Stimulated activated CD4-positive, alpha-beta T cell treated with anti-CD3 and anti-CD28 coated beads, Interleukin-12 subunit alpha, Interleukin-12 subunit beta, amount 100 ng/mL, for 48 hours (primary cell): ENCODE results near the gene ZC3H12C.
"Not testable (repeated sequence)": the region's sequence is repeated elsewhere in the genome, so short reads cannot be mapped to it uniquely, and the experiment has no call there.

Source experiments
- DNase-seq, 3 donors: peaks; one replicate each; pipeline ENCODE4 v3.0.0-alpha.2; 2020; ENCODE audit warnings: low read depth in 2 of 3, low spot score in 1 of 3

The ZC3H12C gene

DNA sequence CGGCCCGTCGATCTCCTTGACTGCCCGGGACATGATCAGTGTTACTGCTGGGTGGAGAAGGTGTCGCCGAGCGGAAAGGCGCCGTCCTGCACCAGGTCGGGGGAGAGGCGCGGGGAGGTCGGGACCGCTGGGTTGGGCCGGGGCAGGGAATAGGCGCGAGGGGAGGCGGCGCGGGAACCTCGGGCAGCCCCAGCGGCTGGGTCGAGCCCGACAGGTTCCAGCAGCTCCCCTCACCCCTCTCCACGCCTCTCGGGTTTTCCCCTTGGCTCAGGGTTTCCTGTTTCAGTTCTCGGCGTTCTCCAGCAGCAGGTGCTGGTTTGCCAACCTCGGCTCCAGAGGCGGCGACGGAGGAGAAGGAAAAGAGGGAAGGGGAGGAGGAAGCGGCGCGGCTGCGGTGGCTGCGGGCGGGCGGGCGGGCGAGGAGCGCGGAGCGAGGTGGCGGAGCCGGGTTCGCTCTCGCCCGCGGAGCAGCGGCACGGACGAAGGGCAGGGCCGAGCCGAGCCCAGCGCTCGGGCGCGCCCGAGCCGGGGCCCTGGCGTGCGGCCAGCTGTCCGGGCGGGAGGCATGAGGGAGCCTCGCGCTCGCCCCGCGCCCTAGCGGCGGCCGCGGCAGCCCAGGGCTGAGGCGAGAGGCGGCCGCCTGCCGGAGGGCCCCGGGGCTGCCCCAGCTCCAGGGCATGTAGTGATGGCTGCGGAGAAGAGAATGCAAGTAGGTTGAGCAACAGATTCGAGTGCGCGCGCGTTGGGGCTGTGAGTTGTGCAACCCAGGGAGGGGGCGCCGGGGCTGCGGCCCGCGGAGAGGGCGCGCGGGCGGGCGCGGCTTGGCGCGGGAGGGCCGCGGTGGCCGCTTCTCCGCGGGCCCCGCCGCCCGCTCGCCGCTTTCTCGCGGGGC is at the start of gene ZC3H12C:
ZC3H12C (plus strand) TSS at position 878 of the 892 bp plus-strand sequence. CDS start 20 bp downstream, outside the sequence.
- DNase-seq, result peak; percentile 13 to 54 (median 32)

DNA sequence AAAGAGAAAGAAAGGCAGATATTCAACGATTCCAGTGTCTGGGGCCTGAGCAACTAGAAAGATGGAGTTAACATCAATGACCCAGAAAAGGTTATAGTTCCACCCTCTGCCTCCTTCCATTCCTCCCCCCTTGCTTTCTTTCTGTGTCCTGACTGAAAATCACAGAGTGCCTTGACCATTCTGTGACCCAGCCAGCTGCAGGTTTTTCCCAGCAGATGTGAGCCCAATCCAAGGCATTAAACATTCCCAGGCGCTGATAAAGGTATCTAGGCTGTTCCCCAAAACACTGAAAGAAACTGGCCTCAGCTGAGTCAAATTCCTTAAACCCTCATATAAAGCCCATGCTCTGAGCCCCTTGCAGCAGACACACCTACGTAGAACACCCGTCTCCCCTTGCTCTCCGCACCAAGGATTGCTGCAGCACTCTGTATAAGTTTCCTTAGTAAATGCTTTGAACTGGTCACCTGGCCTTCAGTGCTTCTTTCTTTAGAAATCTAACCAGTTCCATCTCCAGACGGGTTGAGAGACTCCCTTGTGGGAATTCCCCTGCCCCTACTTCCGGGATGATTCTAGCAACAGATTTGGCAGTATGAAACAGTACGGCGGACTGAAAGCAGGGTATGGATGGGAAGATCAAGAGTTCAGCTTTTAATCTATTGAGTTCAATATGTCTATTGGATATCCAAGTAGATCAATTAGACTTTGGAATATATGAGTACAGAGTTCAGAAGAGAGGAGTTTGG is 48.8 kb upstream of the ZC3H12C start:
- DNase-seq, result no peak

DNA sequence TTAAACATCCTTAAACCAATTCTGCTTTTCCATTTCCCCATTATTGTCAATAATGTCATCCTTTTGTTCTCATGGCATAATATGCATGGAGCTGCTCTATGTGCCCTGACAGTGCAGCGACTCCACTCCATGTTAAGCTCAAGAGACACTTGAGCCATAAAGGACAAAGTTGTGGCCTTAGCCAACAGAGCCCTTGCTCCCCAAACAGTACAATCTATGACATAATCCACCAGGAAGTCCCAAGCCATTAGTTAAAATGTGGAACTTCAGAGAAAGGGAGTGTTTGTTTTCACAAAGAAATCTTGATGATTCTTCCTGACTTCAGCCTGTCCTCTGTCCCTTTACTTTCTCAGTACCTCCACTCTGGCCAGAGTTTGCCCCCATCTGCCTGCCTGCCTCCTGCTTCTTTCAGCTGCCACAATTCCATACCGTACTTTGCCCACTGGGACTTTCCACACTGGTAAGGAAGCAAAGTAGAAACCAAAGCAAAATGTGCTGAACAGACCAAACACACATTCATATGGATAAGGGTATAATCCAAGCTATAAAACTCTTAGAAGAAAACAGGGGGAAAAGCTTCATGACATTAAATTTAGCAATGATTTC is 46.3 kb upstream of the ZC3H12C start:
- DNase-seq, result no peak

DNA sequence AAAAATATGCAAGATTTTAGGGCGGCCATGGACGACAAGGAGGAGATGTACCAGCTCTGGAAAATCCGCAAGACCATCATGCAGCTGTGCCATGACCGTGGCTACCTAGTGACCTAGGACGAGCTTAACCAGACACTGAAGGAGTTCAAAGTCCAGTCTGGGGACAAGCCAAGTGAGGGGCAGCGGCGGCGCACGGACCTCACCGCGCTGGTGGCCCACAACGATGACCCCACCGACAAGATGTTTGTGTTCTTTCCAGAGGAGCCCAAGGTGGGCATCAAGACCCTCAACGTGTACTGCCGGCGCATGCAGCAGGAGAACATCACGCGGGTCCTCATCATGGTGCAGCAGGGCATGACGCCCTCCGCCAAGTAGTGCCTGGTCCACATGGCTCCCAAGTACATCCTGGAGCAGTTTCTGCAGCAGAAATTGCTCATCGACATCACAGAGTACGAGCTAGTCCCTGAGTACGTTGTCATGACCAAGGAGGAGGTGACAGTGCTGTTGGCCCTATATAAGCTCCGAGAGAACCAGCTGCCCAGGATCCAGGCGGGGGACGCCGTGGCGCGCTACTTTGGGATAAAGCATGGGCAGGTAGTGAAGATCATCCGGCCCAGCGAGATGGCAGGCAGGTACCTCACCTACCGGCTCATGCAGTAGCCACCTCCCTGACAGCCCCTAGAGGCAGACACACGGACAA is 43.5 kb upstream of the ZC3H12C start:
- DNase-seq, result no peak

DNA sequence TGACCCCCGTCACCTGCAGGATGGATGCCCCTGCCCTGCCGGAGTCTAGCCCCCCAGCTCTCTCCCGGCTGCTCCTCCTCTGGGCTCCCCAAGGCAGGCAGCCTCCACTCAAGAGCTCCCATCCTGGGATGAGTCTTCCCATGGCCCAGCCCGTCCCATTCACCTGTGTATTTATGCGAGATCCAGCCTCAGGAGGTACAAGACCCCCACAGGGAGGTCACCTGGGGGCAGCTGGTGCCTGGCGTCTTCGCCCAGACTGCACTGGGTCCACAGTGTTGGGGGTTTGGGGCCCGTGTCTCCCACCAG is 43.0 kb upstream of the ZC3H12C start:
- DNase-seq, result no peak

DNA sequence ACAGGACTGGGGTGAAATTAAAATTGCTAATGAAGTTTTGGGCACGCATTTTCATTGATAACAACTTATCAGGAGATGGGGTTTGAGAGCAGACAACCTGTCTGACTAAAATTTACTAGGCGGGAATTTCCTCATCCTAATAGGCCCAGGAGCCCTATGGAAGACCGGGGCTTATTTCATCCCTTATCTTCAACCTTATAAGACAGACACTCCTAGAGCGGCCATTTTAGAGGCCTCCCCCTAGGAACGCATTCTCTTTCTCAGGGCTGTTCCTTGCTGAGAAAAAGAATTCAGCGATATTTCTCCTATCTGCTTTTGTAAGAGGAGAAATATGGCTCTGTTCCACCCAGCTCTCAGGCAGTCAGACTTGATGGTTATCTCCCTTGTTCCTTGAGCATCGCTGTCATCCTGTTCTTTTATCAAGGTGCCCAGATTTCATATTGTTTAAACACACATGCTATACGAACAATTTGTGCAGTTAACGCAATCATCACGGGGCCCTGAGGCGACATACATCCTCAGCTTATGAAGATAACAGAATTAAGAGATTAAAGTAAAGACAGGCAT is 39.3 kb upstream of the ZC3H12C start:
- no peak for DNase-seq

DNA sequence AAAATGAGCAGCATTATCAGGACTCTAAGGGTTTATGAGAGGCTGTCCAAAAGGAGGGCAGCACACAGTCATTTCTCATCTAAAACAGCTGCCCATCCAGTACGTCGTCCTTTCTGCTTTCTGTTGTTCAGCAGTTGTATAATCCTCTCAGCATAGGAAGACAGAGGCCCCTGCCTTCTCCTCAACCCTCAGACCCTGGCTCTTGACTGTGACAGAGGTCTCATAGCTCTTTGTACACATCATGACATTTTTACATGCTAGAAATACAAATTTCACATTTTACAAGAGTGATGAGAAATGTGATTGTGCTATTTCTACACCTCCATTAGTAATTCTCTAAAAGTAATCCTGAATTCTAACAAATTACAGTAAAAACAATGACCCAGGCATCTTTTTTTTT is 36.2 kb upstream of the ZC3H12C start:
- DNase-seq, result no peak

DNA sequence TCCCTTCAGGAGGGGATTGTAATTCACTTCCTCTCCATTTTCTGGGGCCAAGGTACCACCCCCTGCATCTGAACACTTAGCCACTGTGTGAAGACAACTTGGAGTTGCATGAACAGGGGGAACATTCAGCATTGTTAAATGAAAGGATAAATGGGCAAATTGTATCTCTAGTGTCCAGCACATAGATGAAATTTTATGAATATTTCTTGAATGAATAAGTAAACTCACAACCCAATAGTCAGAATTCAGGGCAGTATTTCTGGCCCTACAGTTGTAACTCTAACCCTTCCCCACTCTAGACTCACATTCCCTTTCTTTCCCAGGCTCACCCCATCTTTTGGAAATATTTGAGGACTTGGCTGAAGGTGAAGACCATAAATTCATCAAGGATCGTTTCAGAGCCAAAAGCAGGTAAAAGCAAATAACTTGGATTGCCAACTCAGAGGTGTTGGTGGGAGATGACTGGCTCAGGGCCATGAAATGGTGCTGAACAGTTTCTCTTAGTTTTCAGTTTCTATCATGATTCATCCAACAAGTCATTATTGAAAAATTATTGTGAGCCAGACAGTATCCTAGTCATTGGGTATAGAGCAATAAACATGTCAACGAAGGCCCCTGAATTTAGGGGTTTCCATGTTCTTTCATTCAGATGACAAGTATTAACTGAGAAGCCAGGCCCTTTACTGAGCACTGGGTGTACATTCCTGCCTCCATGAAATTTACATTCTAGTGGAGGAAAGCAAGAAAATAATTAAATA is 33.3 kb upstream of the ZC3H12C start:
- no peak for DNase-seq

DNA sequence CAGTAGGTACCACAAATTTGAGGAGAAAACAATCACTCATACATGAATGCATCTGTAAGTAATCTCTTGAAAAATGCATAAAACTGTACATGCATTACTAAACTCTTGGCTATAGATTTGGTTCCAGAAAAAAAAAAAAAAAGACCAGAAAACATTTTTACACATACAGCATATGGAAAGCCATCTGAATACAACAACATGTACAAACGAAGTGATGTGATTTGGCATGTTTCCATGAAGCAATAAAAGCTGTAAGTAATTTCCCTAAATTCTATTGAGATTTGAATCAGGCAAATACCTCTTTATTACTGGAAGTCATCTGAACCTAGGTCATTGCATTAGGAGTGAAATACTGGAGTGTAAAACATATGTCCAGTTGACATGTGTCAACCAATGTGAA is 31.9 kb upstream of the ZC3H12C start:
- DNase-seq, result no peak

DNA sequence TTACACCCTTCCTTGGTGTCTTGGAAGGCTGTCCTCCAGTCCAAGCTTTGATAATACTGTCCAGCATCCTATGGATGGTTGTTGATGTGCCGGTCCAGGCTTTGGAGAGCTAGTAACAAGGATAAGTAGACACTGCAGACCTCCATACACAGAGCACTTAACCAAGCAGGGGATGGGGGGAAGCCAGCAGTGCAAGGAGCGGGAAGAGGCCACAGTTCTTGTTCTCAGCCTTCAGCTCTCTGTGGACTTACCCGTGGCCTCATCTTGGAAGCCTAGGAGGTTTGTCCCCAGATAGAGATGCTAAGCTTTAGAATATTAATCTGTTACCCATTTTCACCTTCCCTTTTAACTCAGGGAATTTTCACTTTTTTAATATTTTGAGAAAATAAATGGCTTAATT is 30.9 kb upstream of the ZC3H12C start:
- DNase-seq, result no peak

DNA sequence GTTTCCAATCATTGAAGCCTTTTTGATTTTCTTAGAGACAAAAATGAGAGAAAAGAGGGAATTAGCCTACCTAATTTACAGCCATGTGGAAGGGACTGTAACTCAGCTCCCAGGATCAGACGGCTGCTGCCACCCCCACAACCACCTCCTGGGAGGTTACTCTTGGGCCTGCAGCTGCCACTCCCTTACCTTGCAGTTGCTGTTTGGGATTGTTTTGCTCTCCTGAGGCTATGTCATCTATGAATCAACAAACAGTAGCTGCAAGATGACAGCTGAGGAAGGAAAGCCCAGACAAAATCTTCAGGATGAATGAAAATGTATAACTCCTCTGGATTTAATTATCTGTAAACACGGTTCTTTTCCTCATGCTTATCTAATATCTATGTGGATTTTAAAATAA is 28.0 kb upstream of the ZC3H12C start:
- DNase-seq, result no peak

DNA sequence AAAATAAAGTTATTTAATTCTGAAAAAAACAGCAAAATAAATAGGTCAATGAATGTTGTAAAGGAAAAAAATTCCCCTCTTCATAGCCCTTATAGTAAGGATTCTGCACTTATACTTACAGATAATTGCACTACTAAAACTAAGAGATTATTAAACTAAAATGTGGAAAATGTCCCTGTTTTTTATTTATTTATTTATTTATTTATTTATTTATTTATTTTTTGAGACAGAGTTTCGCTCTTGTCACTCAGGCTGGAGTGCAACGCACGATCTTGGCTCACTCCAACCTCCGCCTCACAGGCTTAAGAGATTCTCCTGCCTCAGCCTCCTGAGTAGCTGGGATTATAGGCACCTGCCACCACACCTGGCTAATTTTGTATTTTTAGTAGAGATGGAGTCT is 25.2 kb upstream of the ZC3H12C start:
- not testable (repeated sequence) for DNase-seq

DNA sequence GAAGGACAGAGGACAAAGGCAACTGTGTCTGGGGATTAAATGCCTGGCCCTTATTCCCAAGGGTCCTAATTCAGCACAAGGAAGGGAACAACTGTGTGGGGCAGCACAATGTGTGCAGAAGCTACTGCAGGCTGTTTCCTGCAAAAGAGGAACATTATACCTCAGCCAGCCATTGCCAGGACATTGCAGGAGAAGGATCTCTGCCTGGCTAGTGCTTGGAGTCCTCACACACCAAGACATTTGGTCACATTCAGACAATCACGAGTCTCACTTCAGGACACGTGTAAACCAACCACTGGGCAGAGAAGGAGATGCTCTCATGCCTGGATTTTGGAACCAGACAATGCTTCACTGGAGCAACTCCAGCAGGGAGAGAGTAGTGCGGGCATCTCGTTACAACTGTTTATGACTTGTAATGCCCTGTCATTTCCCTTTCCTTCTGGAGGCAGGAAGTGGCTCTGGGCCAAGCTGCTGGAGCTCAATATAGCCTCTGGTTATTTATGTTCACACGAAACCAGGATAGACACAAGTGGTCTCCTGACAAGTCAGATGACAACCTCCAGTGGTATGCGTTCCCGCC is 23.9 kb upstream of the ZC3H12C start:
- no peak for DNase-seq

DNA sequence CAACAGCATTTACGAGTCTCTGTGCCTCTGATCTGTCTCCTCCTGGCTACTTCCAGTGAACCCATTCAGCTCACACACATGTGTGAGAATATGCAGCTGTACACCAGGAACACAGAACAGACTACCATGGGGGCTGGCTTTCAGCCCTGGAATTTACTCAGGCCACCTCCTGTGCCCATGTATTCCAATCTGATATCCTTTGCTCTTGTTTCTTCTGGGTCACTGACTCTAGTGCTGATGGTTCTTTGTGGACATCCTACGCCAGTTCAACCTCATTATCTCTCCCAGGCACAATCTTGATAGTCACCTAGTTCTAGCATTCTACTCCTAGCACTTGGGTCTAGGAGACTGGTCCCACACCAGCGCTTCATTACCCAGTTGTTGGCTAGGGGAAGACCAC is 23.0 kb upstream of the ZC3H12C start:
- no peak for DNase-seq

DNA sequence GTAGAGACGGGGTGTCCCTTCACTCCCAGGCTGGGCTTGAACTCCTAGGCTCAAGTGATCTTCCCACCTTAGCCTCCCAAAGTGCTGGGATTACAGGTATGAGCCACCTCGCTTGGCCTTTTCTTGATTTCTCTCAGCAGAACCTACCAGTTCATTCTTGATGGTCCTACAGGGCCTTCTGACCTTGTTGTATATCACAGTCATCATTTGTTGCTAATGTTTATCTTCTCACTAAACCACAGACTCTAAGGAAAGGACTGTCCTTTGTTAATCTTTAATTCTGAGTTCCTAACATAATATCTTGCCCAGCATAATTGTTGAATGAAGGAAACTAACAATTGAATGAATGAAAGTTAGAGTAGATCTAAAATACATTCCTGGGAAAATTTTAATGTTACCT is 22.0 kb upstream of the ZC3H12C start:
- no peak for DNase-seq

DNA sequence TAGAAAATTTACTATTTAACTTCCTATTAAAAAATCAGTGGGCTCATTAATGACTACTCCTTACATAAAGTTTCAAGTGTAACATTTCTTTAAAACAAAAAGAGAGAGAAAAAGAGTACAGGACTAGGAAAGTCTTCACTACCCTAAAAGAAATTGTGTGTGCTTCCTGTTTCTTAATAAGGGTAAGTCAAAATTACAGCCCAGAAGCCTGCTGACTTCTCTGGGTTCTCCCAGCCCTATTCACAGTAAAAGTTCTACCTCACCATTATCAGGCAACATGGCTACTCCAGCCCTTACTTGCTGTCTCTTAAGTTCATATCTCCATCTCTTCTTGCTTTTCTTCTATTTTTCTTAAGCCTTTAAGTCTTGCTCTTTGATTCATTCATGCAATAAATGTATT is 20.3 kb upstream of the ZC3H12C start:
- DNase-seq, result no peak

DNA sequence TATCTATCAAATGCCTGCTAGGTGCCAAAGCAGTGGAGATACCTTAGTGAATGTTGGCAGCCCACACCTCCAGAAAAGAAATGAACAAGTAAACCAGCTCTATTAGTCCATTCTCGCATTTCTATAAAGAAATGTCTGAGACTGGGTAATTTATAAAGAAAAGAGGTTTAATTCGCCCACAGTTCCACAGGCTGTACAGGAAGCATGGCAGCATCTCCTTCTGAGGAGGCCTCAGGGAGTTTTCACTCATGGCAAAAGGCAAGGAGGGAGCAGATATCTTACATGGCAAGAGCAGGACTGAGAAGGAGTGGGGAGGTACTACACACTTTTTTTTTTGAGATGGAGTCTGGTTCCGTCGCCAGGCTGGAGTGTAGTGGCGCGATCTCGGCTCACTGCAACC is 18.7 kb upstream of the ZC3H12C start:
- no peak for DNase-seq

DNA sequence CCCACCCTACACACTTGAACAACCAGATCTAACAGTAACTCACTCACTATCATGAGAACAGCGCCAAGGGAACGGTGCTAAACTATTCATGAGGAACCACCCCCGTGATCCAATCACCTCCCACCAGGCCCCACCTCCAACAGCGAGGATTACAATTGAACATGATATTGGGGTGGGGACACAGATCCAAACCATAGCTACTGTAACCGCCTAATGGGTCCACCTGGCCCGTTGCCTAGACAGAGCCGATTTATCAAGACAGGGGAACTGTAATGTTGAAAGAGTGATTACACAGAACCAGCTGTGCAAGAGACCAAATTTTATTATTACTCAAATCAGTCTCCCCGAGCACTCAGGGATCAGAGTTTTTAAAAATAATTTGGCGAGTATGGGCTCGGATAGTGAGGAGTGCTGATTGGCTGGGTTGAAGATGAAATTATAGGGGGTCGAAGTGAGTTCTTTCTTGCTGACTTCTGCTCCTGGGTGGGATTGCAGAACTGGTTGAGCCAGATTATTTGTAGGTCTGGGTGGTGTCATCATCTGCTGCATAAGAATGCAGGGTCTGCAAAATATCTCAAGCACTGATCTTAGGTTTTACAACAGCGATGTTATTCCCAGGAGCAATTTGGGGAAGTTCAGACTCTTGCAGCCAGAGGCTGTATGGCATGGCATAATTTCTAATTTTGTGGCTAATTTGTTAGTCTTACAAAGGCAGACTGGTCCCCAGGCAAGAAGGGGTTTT is 17.9 kb upstream of the ZC3H12C start:
- no peak for DNase-seq

DNA sequence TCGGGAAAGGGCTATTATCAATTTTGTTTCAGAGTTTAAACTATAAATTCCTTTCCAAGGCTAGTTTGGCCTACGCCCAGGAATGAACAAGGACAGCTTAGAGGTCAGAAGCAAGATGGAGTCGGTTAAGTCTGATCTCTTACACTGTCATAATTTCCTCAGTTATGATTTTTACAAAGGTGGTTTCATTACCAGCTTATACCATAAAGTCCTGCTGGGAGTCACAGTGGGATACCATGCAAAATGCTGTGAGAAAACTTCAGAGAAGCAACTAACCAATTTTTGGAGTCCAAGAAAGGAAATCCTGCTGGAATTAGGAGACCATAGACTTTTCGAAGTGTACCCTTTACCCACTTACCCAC is 17.4 kb upstream of the ZC3H12C start:
- no peak for DNase-seq
